HG03521 (cell line): Measurements from ENCODE around the gene BTN1A1.
"Not testable (repeated sequence)": the region's sequence is repeated elsewhere in the genome, so short reads cannot be mapped to it uniquely, and the experiment has no call there.

Experiments used
- ATAC-seq: cut with Tn5 transposase; IDR thresholded peaks from one replicate; pipeline ENCODE4 v1.9.1; 2021; ENCODE audit warnings: mild to moderate bottlenecking, moderate library complexity; ENCODE audit not compliant: unreplicated experiment

The BTN1A1 gene, protein sequence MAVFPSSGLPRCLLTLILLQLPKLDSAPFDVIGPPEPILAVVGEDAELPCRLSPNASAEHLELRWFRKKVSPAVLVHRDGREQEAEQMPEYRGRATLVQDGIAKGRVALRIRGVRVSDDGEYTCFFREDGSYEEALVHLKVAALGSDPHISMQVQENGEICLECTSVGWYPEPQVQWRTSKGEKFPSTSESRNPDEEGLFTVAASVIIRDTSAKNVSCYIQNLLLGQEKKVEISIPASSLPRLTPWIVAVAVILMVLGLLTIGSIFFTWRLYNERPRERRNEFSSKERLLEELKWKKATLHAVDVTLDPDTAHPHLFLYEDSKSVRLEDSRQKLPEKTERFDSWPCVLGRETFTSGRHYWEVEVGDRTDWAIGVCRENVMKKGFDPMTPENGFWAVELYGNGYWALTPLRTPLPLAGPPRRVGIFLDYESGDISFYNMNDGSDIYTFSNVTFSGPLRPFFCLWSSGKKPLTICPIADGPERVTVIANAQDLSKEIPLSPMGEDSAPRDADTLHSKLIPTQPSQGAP

GRCh38 chr6:26500102-26500501 is at the start of gene BTN1A1:
Gene BTN1A1 (plus strand): TSS chr6:26500303. CDS start chr6:26501287, 984 bp downstream.
- ATAC-seq: no peak

GRCh38 chr6:26452631-26453235 is 47.4 kb upstream of the BTN1A1 start:
- no peak for ATAC-seq

GRCh38 chr6:26454631-26455030 is 45.5 kb upstream of the BTN1A1 start:
- ATAC-seq: no peak

- no peak for ATAC-seq
These were observed 44.6 kb upstream of the BTN1A1 start for GRCh38 chr6:26455357-26455970.

- no peak for ATAC-seq
These were observed 42.8 kb upstream of the BTN1A1 start for GRCh38 chr6:26457264-26457805.

- peak; percentile 91 for ATAC-seq
These were observed 42.1 kb upstream of the BTN1A1 start, which contains the start of gene BTN2A1 for GRCh38 chr6:26457806-26458688. Gene BTN2A1 (plus strand): TSS chr6:26457955. CDS start chr6:26458637, 682 bp downstream.

DNA sequence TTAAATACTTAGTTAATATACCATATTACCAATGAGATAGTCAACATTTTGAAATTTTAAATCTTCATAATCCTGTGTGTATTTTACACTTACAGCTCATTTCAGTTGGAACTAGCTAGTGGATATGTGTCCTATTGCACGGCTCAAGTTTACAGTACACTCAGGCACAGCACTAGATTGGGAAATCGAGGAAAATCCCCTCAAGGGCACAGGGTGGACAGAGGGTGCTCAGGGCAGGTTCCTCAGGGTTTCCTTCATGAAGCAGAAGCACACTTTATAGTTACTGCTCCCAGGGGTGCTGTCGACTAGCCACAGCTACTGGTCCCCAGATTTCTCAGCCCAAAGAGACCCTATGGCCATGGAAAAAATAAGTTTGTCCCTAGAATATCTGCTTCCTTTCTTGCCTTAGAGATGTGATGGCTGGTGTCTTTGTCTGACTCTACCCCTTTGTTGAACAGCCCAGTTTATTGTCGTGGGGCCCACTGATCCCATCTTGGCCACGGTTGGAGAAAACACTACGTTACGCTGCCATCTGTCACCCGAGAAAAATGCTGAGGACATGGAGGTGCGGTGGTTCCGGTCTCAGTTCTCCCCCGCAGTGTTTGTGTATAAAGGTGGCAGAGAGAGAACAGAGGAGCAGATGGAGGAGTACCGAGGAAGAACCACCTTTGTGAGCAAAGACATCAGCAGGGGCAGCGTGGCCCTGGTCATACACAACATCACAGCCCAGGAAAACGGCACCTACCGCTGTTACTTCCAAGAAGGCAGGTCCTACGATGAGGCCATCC is 40.9 kb upstream of the BTN1A1 start:
- ATAC-seq: no peak

DNA sequence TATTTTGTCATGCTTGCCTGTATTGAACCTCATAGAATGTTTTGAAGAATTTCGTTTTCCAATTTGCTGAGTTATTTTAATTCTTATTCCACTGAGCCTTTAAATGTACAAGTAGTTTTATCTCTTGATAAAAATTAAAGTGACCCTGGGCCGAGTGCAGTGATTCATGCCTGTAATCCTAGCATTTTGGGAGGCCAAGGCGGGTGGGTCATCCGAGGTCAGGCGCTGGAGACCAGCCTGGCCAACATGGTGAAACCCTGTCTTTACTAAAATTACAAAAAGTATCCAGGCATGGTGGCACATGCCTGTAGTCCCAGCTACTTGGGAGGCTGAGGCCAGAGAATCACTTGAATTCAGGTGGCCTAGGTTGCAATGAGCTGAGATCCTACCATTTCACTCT is 38.8 kb upstream of the BTN1A1 start:
- not testable (repeated sequence) for ATAC-seq

DNA sequence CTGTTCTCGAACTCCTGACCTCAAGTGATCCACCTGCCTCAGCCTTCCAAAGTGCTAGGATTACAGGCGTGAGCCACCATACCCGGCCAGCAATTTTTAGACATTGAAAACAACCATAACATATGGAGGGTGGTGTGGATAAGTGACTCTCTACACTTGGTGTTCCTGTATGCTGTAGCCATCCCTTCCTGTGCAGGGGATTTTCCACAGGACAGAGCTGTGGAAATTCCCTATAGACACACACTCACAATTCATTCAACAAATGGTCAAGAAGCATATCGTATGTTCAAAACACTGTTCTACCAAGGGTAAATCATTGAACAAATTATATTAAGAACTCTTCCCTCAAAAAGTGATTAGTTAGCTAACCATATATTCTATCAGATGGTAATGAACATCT is 36.1 kb upstream of the BTN1A1 start:
- no peak for ATAC-seq

DNA sequence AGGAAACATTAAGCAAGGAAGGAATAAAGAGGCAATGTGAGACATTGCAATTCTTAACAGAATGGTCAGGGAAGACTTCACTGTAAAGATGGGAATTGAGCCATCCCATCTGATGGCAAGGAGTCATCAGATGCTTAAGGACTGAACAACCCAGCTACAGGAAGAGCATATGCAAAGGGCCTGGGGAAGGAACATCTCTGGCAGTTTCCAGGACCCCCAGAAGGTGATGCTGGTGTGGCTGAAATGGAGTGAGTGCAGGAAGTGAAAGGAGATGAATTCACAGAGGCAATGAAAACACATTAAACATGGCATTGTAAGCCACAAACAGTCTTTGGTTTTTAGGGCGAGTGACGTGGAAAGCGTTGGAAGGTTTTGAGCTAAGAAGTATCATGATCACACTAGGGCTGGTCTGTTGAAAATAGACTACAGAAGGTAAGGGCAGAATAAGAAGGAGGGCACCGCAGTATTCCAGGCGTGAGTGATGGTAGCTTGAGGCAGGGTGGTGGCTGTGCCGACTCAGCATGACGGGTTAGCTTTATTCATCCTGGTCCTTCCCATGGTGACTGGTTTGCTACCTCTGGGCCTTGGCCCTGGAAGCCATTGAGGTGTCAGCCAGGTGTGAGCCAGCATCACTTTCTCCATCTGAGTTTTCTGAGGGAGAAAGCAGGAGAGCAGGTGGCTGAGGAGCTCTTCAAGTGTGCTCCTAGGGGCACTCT is 35.5 kb upstream of the BTN1A1 start:
- no peak for ATAC-seq

- ATAC-seq: no peak
These were observed 34.3 kb upstream of the BTN1A1 start for GRCh38 chr6:26465776-26466175.

- no peak for ATAC-seq
These were observed 31.3 kb upstream of the BTN1A1 start for GRCh38 chr6:26468829-26469228.

DNA sequence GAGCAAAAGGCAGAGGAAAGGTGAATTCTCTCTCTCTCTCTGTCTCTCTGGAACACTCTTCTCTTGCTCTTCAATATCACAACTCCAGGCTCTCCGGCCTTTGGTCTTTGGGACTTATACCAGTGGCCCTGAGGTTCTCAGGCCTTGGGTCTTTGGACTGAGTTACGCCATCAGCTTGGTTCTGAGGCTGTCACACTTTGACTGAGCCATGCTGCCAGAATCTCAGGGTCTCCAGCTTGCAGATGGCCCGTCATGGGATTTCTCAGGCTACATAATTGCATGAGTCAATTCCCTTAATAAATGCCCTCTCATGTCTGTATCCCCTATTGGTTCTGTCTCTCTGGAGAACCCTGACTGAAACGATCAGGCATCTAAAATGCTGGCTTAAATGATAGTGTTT is 29.5 kb upstream of the BTN1A1 start:
- no peak for ATAC-seq

DNA sequence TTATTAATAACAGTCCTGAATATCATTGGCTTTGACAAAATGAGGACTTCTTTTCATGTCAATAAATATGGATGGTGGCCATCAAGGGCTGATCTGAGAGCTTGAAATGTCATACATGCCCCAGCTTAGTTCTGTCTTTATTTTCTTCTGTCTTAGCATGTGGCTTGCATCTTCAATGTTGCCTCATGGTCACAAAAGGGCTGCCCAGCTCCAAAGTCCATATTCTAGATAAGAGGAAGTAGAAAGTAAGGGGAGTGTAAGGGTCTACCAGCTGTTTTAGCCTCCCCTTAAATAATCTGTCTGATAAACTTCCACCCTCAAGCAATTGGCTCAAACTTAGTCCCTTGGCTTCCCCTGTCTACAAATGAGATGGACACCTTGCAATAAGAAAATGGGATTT is 28.1 kb upstream of the BTN1A1 start:
- ATAC-seq: no peak

GRCh38 chr6:26472549-26473290 is 27.4 kb upstream of the BTN1A1 start:
- ATAC-seq: no peak

DNA sequence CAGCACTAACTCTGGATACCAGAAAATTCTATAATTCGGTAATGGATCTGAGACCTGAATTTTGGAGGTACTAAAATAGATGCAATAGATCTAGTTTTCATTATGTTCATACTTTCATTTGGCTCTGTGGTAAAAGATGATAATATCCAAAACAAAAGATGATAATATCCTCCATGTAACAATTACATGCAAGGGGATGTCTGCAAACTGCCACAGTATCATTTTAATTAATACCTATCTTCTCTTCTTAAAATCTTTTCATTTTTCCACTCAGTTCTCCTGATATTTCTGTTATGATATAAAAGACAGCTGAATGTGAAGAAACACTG is 26.7 kb upstream of the BTN1A1 start:
- ATAC-seq: no peak

GRCh38 chr6:26473758-26474438 is 26.2 kb upstream of the BTN1A1 start:
- peak; percentile 91 for ATAC-seq

- ATAC-seq: no peak
These were observed 25.6 kb upstream of the BTN1A1 start for GRCh38 chr6:26474439-26474881.
